GM08714 (cell line): ENCODE results near the gene HES7.
A peak's percentile ranks its signal among the peaks of the same experiment; 100 is the strongest.

Source experiments
- H3K4me3 ChIP-seq: fragments of 200-500 bp; sonication (Bioruptor generic); 2 replicates; pipeline ENCODE4 v1.5.1; 2014; ENCODE audit warnings: mild to moderate bottlenecking, low read length, inconsistent platforms
- ZNF274 ChIP-seq: IDR thresholded peaks from 2 replicates; pipeline ENCODE4 v1.6.1; 2012; ENCODE audit warnings: mild to moderate bottlenecking, low read depth, low read length

HES7 gene

DNA sequence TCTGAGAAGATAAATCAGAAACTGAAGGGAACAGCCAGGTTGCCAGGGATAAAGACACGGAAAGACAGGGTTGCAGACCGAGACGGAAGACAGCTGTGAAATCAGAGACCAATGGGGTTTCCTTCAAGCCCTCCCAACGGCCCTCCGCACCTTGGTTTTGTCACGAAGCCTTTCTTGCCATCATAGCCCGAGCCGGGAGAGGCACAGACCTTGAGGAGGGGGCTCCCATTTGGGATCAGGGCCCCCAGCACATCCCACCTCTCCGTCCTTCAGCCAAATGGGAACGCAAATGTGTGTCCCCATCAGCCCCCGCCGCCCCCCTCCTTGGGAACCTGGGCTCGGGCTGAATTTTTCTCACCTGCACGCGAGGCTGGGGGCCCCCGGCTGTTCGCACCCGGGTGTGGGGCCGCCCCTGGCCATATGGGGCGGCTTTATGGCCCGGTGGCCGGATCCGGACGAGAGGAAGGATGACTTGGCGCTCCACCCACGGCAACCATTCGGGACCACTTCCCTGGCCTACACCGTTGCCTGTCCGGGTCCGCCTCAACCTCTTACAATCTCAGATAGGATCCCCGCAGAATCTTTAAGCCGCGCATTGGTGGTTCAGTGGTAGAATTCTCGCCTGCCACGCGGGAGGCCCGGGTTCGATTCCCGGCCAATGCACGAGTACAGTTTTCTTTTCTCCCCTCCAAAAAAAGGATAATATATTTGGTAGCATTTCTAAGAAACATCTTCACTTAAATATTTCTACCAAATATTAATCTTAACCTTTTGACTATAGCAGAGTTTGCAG is 1.4 kb upstream of the HES7 start:
- peak overlapping the region; percentile 95 for H3K4me3 ChIP-seq
- TF ChIP-seq ZNF274: no peak

DNA sequence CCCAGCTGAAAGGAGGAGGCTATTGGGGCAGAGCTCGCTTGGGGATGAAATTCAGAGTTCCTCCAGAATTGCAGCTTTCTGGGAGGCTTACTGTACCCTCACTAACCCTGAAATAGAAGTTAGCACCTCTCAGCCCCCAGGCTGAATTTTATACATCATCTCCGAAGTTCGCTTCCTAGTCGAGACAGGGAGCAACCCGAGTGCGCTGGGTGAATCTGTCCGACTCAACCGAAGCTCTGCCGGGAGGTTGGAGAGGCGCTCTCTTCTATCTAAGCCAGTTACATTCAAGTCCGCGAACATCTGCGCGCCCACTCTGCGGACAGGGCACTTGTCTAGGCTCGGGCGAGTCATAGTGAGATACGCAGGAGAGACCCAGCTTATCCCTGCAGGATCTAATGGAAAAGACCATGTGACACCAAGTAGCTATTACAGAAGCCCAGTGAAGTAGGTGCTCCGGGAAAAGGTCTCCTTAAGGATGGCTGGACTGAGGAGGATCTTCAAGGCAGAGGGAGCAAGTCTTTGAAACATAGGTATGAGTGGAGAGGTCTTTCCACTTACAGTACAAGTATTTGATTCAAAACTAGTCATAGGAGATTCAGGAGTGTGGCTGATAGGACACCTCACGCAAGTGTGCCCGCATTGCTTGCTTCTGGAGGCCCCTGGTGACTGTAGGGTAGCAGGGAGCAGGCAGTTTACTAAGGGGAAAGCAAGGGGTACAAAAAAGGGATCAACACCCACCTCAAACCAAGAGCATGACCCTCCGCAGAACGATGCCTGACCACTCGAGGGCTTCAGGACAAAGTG is 646 bp upstream of the HES7 start:
- no peak for TF ChIP-seq ZNF274
- peak overlapping the region; percentile 84; the same call in 1 of the 2 replicates for H3K4me3 ChIP-seq

DNA sequence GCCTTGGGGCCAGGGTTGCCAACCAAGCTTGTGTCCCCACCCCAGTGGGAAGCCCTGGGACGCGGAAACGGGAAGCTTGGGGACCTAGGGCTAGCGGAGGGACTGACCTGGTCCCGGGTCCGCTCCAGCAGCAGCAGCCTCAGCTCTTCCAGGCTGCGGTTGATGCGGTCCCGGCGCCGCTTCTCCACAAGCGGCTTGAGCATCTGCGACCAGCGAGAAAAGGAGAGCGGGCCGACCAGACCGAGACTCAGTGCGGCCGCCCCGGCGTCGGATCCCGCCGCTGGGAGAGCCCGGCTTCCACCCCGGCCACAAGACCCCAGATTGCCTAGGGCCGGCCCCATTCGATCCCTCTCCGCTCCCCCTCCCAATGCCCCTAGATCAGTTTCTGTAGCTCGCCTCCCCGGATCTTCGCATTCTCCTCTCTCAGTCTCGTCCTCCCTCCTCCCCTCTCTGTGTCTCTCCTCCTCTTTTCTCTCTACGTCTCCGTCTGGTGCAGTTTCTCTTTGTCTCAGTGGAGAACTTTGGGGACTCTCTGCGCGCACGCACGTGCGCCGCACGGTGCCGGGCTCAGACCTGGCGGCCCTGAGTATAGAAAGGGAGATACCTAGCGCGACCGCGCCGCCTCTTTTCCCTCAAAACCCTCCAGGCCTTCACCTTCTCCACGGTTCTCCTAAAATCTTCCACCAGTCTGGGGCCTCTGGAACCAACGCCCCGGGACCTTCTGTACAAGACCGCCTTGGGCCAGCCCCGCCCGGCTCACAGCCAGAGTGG is 797 bp downstream of the HES7 start:
- H3K4me3 ChIP-seq: peak overlapping the region; percentile 84
- TF ChIP-seq ZNF274: no peak

DNA sequence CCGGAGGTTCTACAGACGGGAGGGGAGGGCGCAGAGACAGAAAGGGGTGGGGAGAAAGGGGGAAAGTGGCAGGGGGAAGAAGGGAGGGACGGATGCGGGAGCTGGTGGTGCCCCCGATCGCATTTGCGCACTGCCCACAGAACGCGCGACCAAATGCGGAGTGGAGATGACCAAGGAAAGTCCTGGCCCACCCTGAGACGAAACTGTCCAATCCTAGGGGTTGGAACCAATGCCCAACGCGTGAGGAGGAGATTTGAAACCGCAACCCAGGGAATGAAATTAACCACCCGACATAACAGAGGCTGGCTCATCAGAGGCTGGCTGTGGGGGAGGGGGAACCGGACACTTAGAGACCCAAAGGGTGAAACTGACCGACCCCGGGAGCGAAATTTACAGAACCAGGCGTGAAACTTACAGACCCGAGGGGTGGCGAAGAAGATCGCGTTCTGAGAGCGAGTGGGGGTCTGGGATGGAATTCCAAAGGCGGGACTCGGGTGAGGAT is 1.4 kb downstream of the HES7 start:
- H3K4me3 ChIP-seq: peak overlapping the region; percentile 84
- TF ChIP-seq ZNF274: no peak

DNA sequence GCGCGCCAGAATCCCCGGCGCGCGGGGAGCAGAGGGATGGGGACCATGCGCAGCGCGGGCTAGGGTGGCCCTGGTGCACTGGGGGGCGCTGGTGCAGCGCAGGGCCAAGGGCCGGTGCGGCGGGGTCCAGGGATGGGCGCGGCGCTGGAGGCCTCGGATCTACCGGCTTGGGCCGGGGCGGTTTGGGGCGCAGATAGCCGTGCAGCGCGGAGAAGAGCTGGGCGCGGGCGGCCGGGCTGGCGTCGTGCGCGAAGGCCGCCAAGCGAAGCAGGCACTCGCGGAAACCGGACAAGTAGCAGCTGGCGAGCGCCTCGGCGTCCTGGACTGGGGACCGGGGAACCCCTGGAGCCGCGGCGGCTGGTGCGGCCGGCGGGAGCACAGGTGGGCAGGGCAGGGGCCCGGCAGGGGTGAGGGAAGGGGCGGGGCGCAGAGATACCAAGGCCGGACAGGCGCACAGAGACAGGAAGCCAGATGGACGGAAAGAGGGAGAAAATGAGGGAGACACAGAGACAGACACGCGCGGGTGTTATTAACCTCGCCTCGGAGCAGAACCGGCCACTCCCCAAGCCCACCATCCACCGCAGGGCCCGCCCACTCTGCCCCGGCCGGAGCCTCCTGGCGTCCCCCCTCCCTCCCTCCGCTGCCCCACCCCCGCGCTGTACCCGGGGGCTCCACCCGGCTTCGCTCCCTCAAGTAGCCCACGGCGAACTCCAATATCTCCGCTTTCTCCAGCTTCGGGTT is 2.1 kb downstream of the HES7 start:
- peak overlapping the region; percentile 84 for H3K4me3 ChIP-seq
- no peak for TF ChIP-seq ZNF274

DNA sequence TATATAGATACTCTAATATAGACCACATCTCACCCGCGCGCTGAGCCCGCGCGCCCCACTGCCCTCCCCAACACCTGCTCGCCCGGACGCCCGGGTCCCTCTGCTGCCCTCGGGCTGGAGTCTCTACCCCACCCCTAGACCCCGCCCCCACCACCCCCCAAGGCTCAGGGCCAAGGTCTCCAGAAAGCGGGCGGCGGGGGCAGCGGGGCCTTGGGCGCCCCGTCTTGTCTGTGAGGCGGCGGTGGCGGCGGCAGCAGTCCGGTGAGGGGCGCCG is 2.6 kb downstream of the HES7 start:
- no peak for TF ChIP-seq ZNF274

DNA sequence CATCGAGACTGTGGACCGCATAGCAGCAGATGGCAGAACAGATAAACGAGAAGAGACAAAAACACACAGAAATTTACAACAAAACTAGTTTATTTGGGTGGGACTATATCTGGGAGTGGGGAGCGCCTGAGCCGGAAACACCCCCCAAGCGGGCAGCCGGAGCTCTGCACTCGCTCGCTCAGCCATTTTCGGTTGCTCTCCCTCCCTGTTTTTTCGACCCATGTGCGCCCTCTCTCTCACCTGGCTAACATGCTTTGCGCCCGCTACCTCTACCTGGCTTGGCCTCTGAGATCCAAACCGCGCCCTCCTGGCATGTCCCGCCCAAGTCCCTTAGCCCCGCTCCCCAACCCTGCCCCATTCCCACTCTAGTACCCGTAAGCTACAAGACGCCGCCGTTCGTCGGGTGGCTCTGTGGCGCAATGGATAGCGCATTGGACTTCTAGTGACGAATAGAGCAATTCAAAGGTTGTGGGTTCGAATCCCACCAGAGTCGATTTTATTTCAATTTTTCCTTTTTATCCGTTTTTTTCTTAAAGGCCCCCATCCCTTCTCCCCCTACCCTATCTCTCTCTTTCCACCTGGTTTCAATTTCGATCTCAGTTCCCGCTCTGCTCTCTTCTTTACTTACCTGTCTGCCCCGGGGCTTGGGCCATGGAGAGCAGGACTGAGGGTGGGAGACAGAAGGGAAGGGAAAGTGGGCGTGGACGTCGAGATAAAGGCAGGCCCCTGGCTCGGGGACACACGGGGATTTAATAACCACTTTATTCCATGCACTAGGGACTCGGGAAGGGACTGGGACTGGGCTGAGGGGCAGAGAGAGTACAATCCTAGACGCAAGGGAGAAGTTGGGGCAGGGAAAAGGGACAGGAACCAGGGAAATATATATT is 3.1 kb downstream of the HES7 start:
- H3K4me3 ChIP-seq: peak overlapping the region; percentile 84
- no peak for TF ChIP-seq ZNF274

More for the DNA sequence above, 2.6 kb downstream of the HES7 start:
- H3K4me3 ChIP-seq: peak overlapping the region; percentile 84

DNA sequence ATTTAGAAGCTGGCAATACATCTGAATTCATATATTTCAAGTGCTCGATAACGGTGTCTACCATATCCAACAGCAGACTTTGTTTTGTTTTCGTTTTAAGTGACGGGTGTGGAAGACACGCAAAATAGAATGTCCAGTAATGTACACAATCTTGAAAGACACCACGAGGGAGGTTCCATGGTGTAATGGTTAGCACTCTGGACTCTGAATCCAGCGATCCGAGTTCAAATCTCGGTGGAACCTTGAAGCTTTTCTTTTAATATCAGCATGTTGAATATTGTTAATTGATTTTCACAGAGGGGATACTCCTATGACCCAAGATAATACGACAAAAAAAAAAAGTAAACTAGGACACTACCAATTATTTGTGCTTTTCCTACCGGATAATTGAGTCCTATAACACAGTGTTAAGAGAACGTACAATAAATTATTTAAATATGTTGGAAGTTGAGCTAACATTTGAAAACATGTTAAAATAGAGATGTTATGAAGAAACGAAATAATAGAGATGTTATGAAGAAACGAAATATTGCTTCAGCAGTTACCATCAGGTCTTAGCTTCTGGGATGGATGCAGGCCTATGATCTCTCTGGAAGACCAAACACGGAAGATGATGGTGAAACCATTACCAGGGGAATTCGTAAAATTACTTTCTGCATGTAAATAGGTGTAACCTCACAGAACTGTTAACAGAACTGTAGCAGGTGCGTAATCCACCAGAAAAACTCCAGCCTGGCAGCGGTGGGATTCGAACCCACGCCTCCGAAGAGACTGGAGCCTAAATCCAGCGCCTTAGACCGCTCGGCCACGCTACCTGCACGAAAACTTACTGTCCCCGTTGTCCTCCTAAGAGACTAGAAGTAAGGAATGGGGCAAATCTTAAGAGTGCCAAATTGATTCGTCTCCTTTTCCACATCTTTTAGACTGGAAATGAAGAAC is 4.1 kb downstream of the HES7 start:
- TF ChIP-seq ZNF274: no peak
- H3K4me3 ChIP-seq: peak overlapping the region; percentile 84

DNA sequence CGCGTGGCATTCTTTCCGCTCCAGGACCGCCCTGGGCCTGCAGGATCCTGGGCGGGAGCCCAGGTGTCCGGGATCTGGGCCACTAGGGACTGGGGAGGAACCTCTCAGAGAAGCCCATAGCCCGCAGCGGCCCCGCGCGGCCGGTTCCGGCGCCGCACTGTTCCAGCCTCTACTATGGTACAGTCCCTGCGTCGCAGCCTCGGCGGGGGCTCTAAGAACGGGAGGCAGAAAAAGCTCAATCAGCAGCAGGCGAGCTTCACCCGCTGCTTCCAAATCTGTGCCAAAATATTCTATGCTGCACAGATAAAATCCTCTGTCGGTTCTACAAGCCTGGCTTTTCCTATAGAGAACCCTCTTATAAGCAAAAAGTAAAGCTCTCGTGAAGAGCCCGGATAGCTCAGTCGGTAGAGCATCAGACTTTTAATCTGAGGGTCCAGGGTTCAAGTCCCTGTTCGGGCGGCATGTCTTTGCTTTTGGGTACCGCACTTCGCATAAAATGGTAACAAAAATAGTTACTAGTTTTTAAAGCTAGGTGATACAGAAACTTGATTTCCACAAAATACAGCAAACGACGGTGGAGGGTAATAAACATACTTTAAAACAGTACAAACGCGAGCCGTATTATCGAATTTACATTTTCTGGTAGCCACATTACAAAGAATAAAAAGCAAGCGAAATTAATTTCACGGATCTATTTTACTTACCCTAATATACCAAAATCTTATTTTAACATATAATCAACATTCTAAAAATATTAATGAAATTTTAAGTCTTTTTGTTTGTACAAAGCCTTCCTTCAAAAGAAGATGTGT is 4.9 kb downstream of the HES7 start:
- TF ChIP-seq ZNF274: no peak
- peak overlapping the region; percentile 71 for H3K4me3 ChIP-seq

DNA sequence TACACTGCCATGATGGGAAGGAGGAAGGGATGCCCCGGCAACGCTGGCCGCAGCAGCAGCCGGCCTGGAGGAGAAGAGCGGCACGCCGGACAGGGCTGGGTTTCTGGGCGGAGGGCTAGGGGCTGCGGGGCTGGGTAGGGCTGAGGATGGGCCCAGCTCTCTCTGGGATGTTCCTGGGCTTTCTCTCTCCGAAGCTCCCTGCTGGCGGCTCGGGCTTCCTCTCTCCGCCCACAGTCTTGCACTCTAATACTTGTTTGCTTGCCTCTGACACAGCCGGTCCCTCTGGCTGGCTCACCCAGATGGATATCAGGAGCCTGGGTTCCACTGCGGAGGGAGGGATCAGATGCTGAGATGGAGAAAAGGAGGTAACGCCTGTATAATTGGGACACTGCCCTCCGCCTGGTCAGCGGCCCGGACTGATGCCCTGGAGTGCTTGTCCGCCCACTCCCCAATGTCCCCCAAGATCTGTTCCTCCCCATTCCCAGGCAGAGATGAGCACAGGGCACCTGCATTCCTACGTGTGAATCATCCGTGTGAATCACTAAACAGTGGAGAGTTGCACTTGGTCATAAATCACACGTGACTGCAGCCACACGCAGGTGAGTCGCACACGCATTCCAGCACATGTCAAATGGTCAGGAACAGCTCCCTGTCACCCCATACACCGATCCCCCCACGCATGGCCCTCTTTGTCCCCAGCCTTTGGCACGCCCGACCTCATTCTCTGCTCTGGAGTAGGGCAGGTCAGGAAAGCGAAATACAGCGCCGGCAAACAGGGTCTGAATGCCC is 5.7 kb downstream of the HES7 start, which contains the start of gene ALOXE3:
TSS of gene ALOXE3 (minus strand) at position 535 of the 789 bp plus-strand sequence. CDS start at position 11, 524 bp downstream.
- peak within 1 kb of the TSS; percentile 71 for H3K4me3 ChIP-seq
- TF ChIP-seq ZNF274: no peak
